Gastrocnemius medialis (tissue), 4 donors: Measurements from ENCODE around the gene KRTAP4-8.

Experiments
- POLR2A ChIP-seq, 2 donors: fragments of 450-650 bp; IDR thresholded peaks; one replicate each; pipeline ENCODE4 v1.6.1; 2017; ENCODE audit warnings: antibody characterized with exemption in 2 of 2, mild to moderate bottlenecking in 2 of 2, moderate library complexity in 2 of 2
- TF ChIP-seq, protein P1 (sequence below), 5 experiments: fragments of 450-650 bp in 3 of 5; fragments of 200-600 bp in 2 of 5; sonication (generic) in 2 of 5; IDR thresholded peaks in 4 of 5; conservative IDR thresholded peaks in 1 of 5; 1 replicate in 4 of 5; 2 replicates in 1 of 5; pipeline ENCODE4 v1.5.1; 2016 to 2019; ENCODE audit warnings: antibody characterized with exemption in 5 of 5, mild to moderate bottlenecking in 3 of 5, moderate library complexity in 3 of 5

DNA sequence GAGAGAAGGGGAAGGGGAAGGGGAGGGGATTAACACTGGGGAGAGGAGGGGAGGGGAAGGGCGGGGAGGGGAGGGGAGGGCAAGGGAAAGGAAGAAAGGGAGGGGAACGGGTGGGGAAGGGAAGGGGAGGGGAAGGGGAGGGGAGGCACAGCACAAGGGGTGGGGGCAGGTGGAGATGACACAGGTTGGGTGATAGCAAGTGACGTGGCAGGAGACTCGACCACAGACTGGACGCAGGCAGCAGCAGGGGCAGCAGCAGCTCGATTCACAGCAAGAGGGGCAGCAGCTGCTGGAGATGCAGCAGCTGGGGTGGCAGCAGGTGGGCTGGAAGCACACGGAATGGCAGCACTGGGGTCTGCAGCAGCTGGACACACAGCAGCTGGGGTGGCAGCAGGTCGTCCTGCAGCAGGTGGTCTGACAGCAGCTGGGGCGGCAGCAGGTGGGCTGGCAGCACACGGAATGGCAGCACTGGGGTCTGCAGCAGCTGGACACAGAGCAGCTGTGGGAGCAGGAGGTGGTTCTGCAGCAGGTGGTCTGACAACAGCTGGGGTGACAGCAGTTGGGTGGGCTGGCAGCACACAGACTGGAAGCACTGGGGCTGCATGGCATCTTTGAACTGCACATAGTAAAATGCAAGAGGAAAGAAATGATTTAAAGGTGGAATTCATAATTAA, 3.8 kb upstream of the KRTAP4-8 start, which contains the start of gene KRTAP4-16:
- TF ChIP-seq, protein P1, sequence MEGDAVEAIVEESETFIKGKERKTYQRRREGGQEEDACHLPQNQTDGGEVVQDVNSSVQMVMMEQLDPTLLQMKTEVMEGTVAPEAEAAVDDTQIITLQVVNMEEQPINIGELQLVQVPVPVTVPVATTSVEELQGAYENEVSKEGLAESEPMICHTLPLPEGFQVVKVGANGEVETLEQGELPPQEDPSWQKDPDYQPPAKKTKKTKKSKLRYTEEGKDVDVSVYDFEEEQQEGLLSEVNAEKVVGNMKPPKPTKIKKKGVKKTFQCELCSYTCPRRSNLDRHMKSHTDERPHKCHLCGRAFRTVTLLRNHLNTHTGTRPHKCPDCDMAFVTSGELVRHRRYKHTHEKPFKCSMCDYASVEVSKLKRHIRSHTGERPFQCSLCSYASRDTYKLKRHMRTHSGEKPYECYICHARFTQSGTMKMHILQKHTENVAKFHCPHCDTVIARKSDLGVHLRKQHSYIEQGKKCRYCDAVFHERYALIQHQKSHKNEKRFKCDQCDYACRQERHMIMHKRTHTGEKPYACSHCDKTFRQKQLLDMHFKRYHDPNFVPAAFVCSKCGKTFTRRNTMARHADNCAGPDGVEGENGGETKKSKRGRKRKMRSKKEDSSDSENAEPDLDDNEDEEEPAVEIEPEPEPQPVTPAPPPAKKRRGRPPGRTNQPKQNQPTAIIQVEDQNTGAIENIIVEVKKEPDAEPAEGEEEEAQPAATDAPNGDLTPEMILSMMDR (IDR thresholded peaks at IDR 0.05 in 4 of 5, conservative IDR thresholded peaks at IDR 0.05 in 1 of 5): no peak
- TF ChIP-seq POLR2A (IDR thresholded peaks at IDR 0.05): no peak
